NT2/D1 (cell line): ENCODE data around the gene NLRP6.
A peak's percentile ranks its signal among the peaks of the same experiment; 100 is the strongest.

Source experiments
- DNase-seq: peaks from one replicate; pipeline ENCODE4 v3.0.0-alpha.2; 2011; ENCODE audit warnings: low read depth, low spot score
- H3K27me3 ChIP-seq: 2 replicates; pipeline ENCODE4 v1.6.0; 2011; ENCODE audit warnings: mild to moderate bottlenecking; ENCODE audit not compliant: insufficient read length, insufficient read depth
- H3K36me3 ChIP-seq: 2 replicates; pipeline ENCODE4 v1.6.1; 2011; ENCODE audit warnings: mild to moderate bottlenecking, low read length, mixed read lengths; ENCODE audit not compliant: insufficient read depth, insufficient read length
- H3K4me1 ChIP-seq: 2 replicates; pipeline ENCODE4 v1.5.1; 2011; ENCODE audit not compliant: insufficient read depth, insufficient read length
- H3K4me3 ChIP-seq: 2 replicates; pipeline ENCODE4 v1.5.1; 2011; ENCODE audit warnings: low read depth; ENCODE audit not compliant: insufficient read length
- H3K9ac ChIP-seq: 2 replicates; pipeline ENCODE4 v1.6.0; 2011; ENCODE audit warnings: low read depth; ENCODE audit not compliant: insufficient read length
- H3K9me3 ChIP-seq: 2 replicates; pipeline ENCODE4 v1.5.1; 2011; ENCODE audit warnings: mild to moderate bottlenecking, low read length; ENCODE audit not compliant: insufficient read depth
- SUZ12 ChIP-seq: IDR thresholded peaks from 2 replicates; pipeline ENCODE4 v1.6.1; 2011; ENCODE audit not compliant: insufficient read length, insufficient read depth; ENCODE audit errors: extremely low read depth
- YY1 ChIP-seq: IDR thresholded peaks from 2 replicates; pipeline ENCODE4 v1.6.1; 2011; ENCODE audit not compliant: insufficient read length, insufficient read depth
- ZNF274 ChIP-seq: IDR thresholded peaks from 2 replicates; pipeline ENCODE4 v1.6.1; 2011; ENCODE audit warnings: mild to moderate bottlenecking, low read depth, low read length

The NLRP6 gene

DNA sequence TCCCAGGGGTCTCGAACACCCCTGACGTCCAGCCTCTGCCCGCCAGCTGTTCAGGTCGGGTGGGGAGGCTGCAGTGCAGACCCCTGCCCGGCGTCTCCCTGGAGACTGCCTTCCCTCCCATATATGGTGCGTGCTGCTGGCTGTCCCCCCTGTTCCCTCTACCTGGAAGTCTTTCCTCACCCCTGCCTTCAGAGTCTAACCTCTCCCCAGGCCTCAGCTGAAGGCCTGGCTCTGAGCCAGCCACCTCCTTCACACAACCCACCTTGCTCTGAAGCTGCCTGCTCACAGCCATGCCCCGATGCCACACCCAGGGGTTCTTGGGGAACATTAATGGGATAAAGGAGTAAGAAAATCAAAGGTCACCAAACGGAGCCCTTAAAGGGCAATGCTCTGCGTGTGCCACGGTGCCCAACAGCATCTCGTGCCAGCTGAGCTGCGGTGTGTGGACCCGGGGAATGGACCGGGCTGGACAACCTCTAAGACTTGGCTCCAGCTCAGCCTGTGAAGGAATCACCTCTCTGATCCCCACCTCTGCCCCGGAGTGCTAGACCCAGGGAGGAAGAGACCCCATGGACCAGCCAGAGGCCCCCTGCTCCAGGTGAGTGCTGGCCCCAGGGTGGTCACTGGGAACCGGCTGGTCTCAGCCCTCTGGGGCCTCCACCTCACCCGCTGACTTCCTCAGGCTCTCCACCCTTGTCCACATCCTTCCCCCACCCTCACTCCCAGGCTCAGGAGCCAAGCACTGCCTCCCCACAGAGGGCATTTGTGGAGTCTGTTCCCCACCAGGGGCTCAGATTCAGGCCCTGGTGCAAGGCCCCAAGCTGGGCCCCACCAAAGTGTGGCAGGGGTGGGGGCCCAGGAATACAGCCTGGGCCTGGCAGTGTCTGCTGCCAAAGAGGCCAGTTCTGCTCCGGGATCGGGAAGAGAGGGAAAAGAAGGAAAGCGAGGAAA, at the start of gene NLRP6:
TSS of gene NLRP6 (plus strand) at position 407 of the 951 bp plus-strand sequence. CDS start at position 570, 163 bp downstream.
- Histone ChIP-seq H3K9ac (no peak within 1 kb of the TSS), H3K9me3 (peaks cover 9% of the 10 kb centered on the region; the same call in 1 of the 2 replicates), H3K4me1 (peaks cover 4% of the 10 kb centered on the region), H3K4me3 (no peak within 1 kb of the TSS), H3K36me3 (no peaks in the 10 kb centered on the region), H3K27me3 (peaks cover 12% of the 10 kb centered on the region)
- DNase-seq: no peak
- no peak for TF ChIP-seq ZNF274

GRCh38 chr11:230431-230830, 47.8 kb upstream of the NLRP6 start:
- TF ChIP-seq ZNF274: no peak
- no peak for TF ChIP-seq YY1
- TF ChIP-seq SUZ12: no peak
- Histone ChIP-seq H3K4me1 (peaks cover 6% of the 10 kb centered on the region), H3K9me3 (no peaks in the 10 kb centered on the region), H3K9ac (no peak overlapping the region), H3K27me3 (no peaks in the 10 kb centered on the region), H3K4me3 (no peak overlapping the region), H3K36me3 (peaks cover 25% of the 10 kb centered on the region)
- DNase-seq: no peak

DNA sequence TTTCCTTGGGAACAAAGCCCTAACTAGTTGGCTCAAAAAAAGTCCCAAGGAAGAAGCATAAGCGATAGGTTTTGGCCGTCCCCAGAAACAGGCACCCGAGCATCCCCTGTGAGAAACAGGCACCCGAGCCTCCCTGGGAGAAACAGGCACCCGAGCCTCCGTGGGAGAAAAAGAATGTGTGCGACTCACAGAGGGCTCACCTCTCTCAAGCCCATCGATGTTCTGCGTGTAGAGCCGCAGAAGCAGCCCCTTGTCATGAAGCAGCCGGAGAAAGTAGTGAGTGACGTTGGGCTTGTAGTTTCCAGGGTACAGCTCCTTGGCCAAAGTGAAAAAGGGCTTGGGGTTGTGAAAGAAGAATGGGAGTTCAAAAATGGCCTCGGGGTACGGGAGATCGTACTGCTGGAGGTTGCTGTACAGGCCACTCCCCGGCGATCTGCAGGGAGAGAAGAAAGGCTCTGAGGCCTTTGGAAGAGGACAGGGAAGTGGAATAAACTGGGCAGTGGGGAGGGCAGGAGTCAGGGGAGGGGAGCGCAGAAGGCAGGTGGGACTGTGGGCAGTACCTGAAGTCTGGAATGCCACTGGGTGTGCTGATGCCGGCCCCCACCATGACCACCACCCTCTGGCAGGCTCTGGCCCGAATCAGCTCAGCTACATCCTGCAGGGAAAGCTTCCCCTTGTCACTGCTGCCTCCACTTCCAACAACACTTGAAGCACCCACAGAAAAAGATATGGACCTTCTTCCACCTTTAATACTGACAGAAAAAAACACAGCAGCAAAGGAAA, 45.2 kb upstream of the NLRP6 start:
- Histone ChIP-seq H3K4me3 (no peak overlapping the region), H3K9me3 (no peaks in the 10 kb centered on the region), H3K27me3 (no peaks in the 10 kb centered on the region), H3K4me1 (peaks cover 6% of the 10 kb centered on the region), H3K9ac (peak overlapping the region; percentile 64), H3K36me3 (peaks cover 25% of the 10 kb centered on the region)
- TF ChIP-seq SUZ12: no peak
- no peak for DNase-seq

- Histone ChIP-seq H3K9me3 (no peaks in the 10 kb centered on the region), H3K36me3 (peaks cover 46% of the 10 kb centered on the region), H3K4me1 (peaks cover 6% of the 10 kb centered on the region), H3K9ac (peak overlapping the region; percentile 96), H3K4me3 (peak overlapping the region; percentile 94), H3K27me3 (no peaks in the 10 kb centered on the region)
- TF ChIP-seq ZNF274 (no peak), YY1 (no peak), SUZ12 (no peak)
- DNase-seq: no peak
These were observed 43.0 kb upstream of the NLRP6 start for GRCh38 chr11:235180-235579.

DNA sequence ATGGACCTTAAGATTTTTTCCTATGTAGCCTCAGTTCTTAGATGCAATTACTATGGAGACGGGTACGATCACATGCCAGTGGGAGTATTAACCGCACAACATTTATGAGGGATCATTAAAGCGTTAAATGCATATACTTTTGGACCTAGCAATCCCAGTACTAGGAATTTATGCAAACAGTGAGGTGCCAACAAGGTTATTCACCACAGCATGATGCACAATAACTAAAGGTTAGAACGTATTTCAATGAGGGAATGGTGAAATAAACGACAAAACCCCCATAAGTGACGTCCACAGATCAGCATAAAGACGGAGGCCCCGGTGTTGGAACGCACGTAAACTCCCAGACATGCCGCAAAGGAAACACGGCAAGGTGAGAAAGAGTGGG, 42.6 kb upstream of the NLRP6 start:
- H3K27me3 ChIP-seq: no peaks in the 10 kb centered on the region
- H3K36me3 ChIP-seq: peaks cover 46% of the 10 kb centered on the region
- H3K9ac ChIP-seq: peak overlapping the region; percentile 96
- no peak for TF ChIP-seq YY1
- TF ChIP-seq SUZ12: no peak
- no peak for TF ChIP-seq ZNF274
- H3K9me3 ChIP-seq: no peaks in the 10 kb centered on the region
- peaks cover 6% of the 10 kb centered on the region for H3K4me1 ChIP-seq
- peak overlapping the region; percentile 94 for H3K4me3 ChIP-seq
- no peak for DNase-seq

DNA sequence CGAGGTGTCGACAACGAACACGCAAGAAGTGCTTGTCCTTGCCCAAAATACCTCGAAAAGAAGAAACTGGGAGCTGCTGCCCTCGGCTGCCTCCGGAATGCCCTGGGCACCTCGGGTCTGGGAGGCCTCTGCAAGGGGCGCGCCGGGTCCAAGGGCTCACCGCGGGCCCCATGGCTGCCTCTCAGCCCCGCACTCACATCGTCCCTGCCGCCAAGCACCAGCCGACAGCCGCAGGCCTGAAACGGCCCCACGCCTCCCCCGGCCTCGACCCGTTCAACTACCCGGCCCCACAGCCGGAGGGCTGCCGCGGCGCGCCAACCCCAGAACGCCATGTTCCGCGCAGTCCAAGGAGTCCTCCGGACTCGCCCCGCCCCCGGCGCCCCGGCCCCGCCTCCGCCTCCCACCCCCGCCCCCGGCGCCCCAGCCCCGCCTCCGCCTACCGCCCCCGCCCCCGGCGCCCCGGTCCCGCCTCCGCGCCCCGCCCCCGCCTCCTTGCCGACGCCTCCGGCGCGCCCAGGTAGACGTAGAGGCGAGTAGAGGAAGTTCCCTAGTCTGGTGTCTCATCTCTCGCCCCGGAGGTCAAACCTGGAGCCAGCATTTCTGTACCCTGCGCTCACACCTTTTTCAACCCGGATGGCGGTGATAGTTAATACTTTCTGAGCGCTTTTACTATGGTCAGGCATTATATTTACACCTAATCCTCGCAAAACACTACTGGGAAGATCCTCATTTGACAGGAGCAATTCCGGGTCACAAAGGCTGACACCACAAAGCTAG, 42.0 kb upstream of the NLRP6 start, which contains the start of gene SIRT3:
TSS of gene SIRT3 (minus strand) at position 346 of the 777 bp plus-strand sequence. CDS start at position 332, 14 bp downstream.
- Histone ChIP-seq H3K9ac (peak within 1 kb of the TSS; percentile 96), H3K4me3 (peak within 1 kb of the TSS; percentile 94), H3K36me3 (peaks cover 50% of the 10 kb centered on the region), H3K9me3 (no peaks in the 10 kb centered on the region), H3K4me1 (peaks cover 6% of the 10 kb centered on the region), H3K27me3 (no peaks in the 10 kb centered on the region)
- DNase-seq: peak; percentile 71
- TF ChIP-seq ZNF274 (no peak), YY1 (no peak), SUZ12 (no peak)
